Tibial artery (tissue), 4 donors: Measurements from ENCODE around the gene STIP1.

ENCODE experiments used
- DNase-seq, 2 donors: peaks; one replicate each; pipeline ENCODE4 v3.0.0-alpha.2; 2019
- H3K27ac ChIP-seq, 2 donors: fragments of 200-600 bp; sonication (generic) in 1 of 2; 1 replicate in 1 of 2; 2 replicates in 1 of 2; pipeline ENCODE4 v1.5.1; 2018 to 2019; ENCODE audit warnings: mild to moderate bottlenecking in 1 of 2
- H3K27me3 ChIP-seq, 2 donors: fragments of 200-600 bp; sonication (generic) in 1 of 2; one replicate each; pipeline versions ENCODE4 v1.5.1 to v1.6.0; 2016 to 2019
- H3K36me3 ChIP-seq, 3 donors: fragments of 200-600 bp; sonication (generic) in 2 of 3; one replicate each; pipeline ENCODE4 v1.5.1; 2016 to 2019; ENCODE audit warnings: mild to moderate bottlenecking in 2 of 3
- H3K4me1 ChIP-seq, 4 donors: fragments of 200-600 bp; sonication (generic) in 2 of 4; 1 replicate in 3 of 4; 2 replicates in 1 of 4; pipeline ENCODE4 v1.5.1; 2016 to 2019
- H3K4me3 ChIP-seq, 2 donors: fragments of 200-600 bp; sonication (generic) in 1 of 2; 1 replicate in 1 of 2; 2 replicates in 1 of 2; pipeline ENCODE4 v1.5.1; 2018 to 2019; ENCODE audit warnings: mild to moderate bottlenecking in 2 of 2
- H3K9me3 ChIP-seq, 3 donors: fragments of 200-600 bp; sonication (generic) in 1 of 3; one replicate each; pipeline ENCODE4 v1.5.1; 2016 to 2019
- CTCF ChIP-seq, 2 experiments: fragments of 200-600 bp in 1 of 2; fragments of 450-650 bp in 1 of 2; IDR thresholded peaks; one replicate each; pipeline ENCODE4 v1.5.1; 2017 to 2019; ENCODE audit warnings: antibody characterized with exemption in 2 of 2, mild to moderate bottlenecking in 1 of 2, moderate library complexity in 1 of 2
- intact Hi-C: fragments of 100-400 bp; cut with DNase I; formaldehyde crosslinking; loops from one replicate; pipeline ENCODE4 v1.15.0; 2023; ENCODE audit warnings: low total_unique reads

STIP1 gene

GRCh38 chr11:64225608-64226506 lies 39.9 kb downstream of the STIP1 start, which contains the start of the genes NUDT22 and TRPT1:
Gene NUDT22 (plus strand): TSS chr11:64226274. CDS start chr11:64226653, 379 bp downstream.
Gene TRPT1 (minus strand): TSS chr11:64226186. CDS start chr11:64225860, 326 bp downstream.
- TF ChIP-seq CTCF (IDR thresholded peaks at IDR 0.05): peak in 1 of 2 experiments; percentile 14
- Histone ChIP-seq H3K27ac (peak within 1 kb of the TSS; percentile 81 to 95), H3K36me3 (peaks cover 0 to 8% (median 8%) of the 10 kb centered on the region in 3 donors), H3K27me3 (no peaks in the 10 kb centered on the region), H3K4me1 (peaks cover 0 to 42% (median 37%) of the 10 kb centered on the region in 4 donors), H3K4me3 (peak within 1 kb of the TSS; percentile 86 to 88), H3K9me3 (no peaks in the 10 kb centered on the region)
- intact Hi-C loops: loop anchor here (5.0 kb wide), 1 partner anchor 39 kb away; the partner anchor contains the start of gene STIP1
- DNase-seq: peak; percentile 86 to 96

- Histone ChIP-seq H3K4me1 (peaks cover 0 to 50% (median 40%) of the 10 kb centered on the region in 4 donors), H3K27ac (peak overlapping the region; percentile 81 to 95), H3K9me3 (no peaks in the 10 kb centered on the region), H3K36me3 (peaks cover 0 to 8% (median 7%) of the 10 kb centered on the region in 3 donors), H3K4me3 (peak overlapping the region; percentile 86 to 88), H3K27me3 (no peaks in the 10 kb centered on the region)
- intact Hi-C loops: loop anchor here (5.0 kb wide), 1 partner anchor 39 kb away; the partner anchor contains the start of gene STIP1
- peak in 1 of 2 donors; percentile 54 for DNase-seq
- TF ChIP-seq CTCF (IDR thresholded peaks at IDR 0.05): no peak
Observed at GRCh38 chr11:64226507-64227051, 40.6 kb downstream of the STIP1 start.

- no peak for DNase-seq
- peak overlapping the region; percentile 86 to 88 for H3K4me3 ChIP-seq
- no peak for TF ChIP-seq CTCF (IDR thresholded peaks at IDR 0.05)
- peaks cover 0 to 56% (median 48%) of the 10 kb centered on the region in 4 donors for H3K4me1 ChIP-seq
- peak overlapping the region; percentile 81 to 95 for H3K27ac ChIP-seq
- no peaks in the 10 kb centered on the region for H3K9me3 ChIP-seq
- intact Hi-C loops: loop anchor here (5.0 kb wide), 1 partner anchor 40 kb away; the partner anchor contains the start of gene STIP1
- H3K27me3 ChIP-seq: no peaks in the 10 kb centered on the region
- H3K36me3 ChIP-seq: peaks cover 0 to 8% (median 7%) of the 10 kb centered on the region in 3 donors
Observed at GRCh38 chr11:64227405-64227956, 41.5 kb downstream of the STIP1 start.

GRCh38 chr11:64229090-64229743 lies 43.2 kb downstream of the STIP1 start:
- intact Hi-C loops: loop anchor here (5.0 kb wide), 1 partner anchor 42 kb away; the partner anchor contains the start of gene STIP1
- no peak for TF ChIP-seq CTCF (IDR thresholded peaks at IDR 0.05)
- Histone ChIP-seq H3K27me3 (no peaks in the 10 kb centered on the region), H3K4me1 (peaks cover 0 to 68% (median 58%) of the 10 kb centered on the region in 4 donors), H3K36me3 (no peaks in the 10 kb centered on the region), H3K4me3 (peak overlapping the region in 1 of 2 donors; percentile 82), H3K27ac (peak overlapping the region; percentile 88 to 92), H3K9me3 (no peaks in the 10 kb centered on the region)
- DNase-seq: no peak

GRCh38 chr11:64229744-64230170 lies 43.8 kb downstream of the STIP1 start:
- peak overlapping the region; percentile 58 to 82 for H3K4me3 ChIP-seq
- intact Hi-C loops: loop anchor here (5.0 kb wide), 1 partner anchor 42 kb away; the partner anchor contains the start of gene STIP1
- no peak for TF ChIP-seq CTCF (IDR thresholded peaks at IDR 0.05)
- peaks cover 0 to 68% (median 55%) of the 10 kb centered on the region in 4 donors for H3K4me1 ChIP-seq
- no peaks in the 10 kb centered on the region for H3K36me3 ChIP-seq
- DNase-seq: no peak
- H3K9me3 ChIP-seq: no peaks in the 10 kb centered on the region
- H3K27me3 ChIP-seq: no peaks in the 10 kb centered on the region
- H3K27ac ChIP-seq: peak overlapping the region; percentile 88 to 92
